Thyroid gland (tissue), 4 donors: ENCODE measurements around the gene COL6A2.

Experiments
- POLR2A ChIP-seq, 2 donors: fragments of 450-650 bp; IDR thresholded peaks; one replicate each; pipeline ENCODE4 v1.6.1; 2017; ENCODE audit warnings: antibody characterized with exemption in 2 of 2, mild to moderate bottlenecking in 2 of 2, moderate library complexity in 1 of 2
- TF ChIP-seq, protein P1 (sequence below), 6 experiments: fragments of 200-600 bp in 3 of 6; fragments of 450-650 bp in 3 of 6; sonication (generic) in 3 of 6; IDR thresholded peaks; one replicate each; pipeline ENCODE4 v1.5.1; 2016 to 2019; ENCODE audit warnings: antibody characterized with exemption in 6 of 6, mild to moderate bottlenecking in 2 of 6, inconsistent platforms in 1 of 6, moderate library complexity in 1 of 6

DNA sequence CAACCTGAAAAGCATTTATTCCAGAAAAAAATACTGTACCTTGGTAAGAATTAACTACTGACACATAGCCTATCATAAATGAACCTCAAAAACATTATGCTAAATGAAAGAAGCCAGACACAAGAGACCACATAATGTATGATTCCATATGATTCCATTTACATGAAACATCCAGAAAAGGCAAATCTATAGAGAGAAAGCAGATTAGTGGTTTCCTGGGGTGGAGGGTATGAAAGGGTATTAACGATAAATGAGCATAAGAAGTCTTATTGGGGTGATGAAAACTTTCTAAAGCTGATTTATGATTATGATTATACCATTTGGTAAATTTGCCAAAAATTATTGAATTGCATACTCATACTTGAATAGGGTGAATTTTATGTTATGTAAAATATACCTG, 10.3 kb upstream of the COL6A2 start:
- TF ChIP-seq, protein P1, sequence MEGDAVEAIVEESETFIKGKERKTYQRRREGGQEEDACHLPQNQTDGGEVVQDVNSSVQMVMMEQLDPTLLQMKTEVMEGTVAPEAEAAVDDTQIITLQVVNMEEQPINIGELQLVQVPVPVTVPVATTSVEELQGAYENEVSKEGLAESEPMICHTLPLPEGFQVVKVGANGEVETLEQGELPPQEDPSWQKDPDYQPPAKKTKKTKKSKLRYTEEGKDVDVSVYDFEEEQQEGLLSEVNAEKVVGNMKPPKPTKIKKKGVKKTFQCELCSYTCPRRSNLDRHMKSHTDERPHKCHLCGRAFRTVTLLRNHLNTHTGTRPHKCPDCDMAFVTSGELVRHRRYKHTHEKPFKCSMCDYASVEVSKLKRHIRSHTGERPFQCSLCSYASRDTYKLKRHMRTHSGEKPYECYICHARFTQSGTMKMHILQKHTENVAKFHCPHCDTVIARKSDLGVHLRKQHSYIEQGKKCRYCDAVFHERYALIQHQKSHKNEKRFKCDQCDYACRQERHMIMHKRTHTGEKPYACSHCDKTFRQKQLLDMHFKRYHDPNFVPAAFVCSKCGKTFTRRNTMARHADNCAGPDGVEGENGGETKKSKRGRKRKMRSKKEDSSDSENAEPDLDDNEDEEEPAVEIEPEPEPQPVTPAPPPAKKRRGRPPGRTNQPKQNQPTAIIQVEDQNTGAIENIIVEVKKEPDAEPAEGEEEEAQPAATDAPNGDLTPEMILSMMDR (IDR thresholded peaks at IDR 0.05) = no peak
- no peak for TF ChIP-seq POLR2A (IDR thresholded peaks at IDR 0.05)
